Measurements from ENCODE around the gene C16orf82.

The C16orf82 gene

DNA sequence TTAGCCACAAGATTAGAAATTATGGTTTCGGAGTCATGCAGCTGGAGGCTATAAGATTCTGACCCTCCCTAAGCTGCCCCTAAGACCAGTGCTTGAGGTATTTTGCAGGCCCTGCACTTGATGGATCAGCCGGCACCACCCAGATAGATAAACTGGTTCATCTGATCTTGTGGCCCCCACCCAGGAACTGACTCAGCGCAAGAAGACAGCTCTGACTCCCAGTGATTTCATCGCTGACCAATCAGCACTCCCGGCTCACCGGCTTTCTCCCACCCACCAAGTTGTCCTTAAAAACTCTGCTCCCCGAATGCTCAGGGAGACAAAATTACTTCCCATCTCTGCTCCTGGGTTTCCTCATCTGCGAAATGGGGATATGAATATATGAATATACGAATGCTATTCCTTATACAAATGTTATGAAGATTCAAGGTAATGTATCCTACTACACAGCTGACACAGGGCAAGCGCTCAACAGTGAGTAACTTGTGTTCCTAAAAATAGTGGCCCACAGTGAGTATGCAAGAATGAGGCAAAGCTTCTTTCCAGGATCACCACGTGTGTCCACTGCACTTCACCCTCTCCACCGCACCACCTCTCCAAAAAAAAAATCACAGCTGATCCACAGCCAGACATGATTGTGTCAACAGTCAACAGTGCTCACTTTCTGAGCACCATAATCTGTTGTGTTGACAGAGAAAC is 33.3 kb upstream of the C16orf82 start:
- no peaks in the 10 kb centered on the region for H4K20me1 ChIP-seq (ENCODE audit: low read depth, low read length)
- H3F3A ChIP-seq (ENCODE audit: insufficient read depth) = no peaks in the 10 kb centered on the region
- H2AFZ ChIP-seq (ENCODE audit: low read depth, low read length, severe bottlenecking) = no peak overlapping the region
- H3K9me2 ChIP-seq (replicated peaks; ENCODE audit: insufficient read depth, low read length) = no peaks in the 10 kb centered on the region
- H3K4me3 ChIP-seq (ENCODE audit: insufficient read depth, low read length, poor library complexity, severe bottlenecking) = no peak overlapping the region
- TF ChIP-seq, protein P1, sequence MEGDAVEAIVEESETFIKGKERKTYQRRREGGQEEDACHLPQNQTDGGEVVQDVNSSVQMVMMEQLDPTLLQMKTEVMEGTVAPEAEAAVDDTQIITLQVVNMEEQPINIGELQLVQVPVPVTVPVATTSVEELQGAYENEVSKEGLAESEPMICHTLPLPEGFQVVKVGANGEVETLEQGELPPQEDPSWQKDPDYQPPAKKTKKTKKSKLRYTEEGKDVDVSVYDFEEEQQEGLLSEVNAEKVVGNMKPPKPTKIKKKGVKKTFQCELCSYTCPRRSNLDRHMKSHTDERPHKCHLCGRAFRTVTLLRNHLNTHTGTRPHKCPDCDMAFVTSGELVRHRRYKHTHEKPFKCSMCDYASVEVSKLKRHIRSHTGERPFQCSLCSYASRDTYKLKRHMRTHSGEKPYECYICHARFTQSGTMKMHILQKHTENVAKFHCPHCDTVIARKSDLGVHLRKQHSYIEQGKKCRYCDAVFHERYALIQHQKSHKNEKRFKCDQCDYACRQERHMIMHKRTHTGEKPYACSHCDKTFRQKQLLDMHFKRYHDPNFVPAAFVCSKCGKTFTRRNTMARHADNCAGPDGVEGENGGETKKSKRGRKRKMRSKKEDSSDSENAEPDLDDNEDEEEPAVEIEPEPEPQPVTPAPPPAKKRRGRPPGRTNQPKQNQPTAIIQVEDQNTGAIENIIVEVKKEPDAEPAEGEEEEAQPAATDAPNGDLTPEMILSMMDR (IDR thresholded peaks at IDR 0.05; ENCODE audit: insufficient read depth, low read length, poor library complexity, severe bottlenecking) = no peak
- H3K9ac ChIP-seq (ENCODE audit: low read length) = no peak overlapping the region
- no peaks in the 10 kb centered on the region for H3K36me3 ChIP-seq (ENCODE audit: low read length)
- no peak overlapping the region for H3K27ac ChIP-seq (ENCODE audit: low read depth, low read length)
- H3K4me2 ChIP-seq (ENCODE audit: low read depth, low read length, poor library complexity, severe bottlenecking) = no peak overlapping the region
- H3K9me3 ChIP-seq (ENCODE audit: insufficient read depth, low read length) = no peaks in the 10 kb centered on the region
- H3K79me2 ChIP-seq (ENCODE audit: insufficient read depth, low read length) = no peaks in the 10 kb centered on the region
- H3K27me3 ChIP-seq (ENCODE audit: low read length) = no peaks in the 10 kb centered on the region

GRCh38 chr16:27040732-27041131 is 26.0 kb upstream of the C16orf82 start:
- H3K9ac ChIP-seq (ENCODE audit: low read length) = no peak overlapping the region
- no peak overlapping the region for H2AFZ ChIP-seq (ENCODE audit: low read depth, low read length, severe bottlenecking)
- no peak overlapping the region for H3K4me2 ChIP-seq (ENCODE audit: low read depth, low read length, poor library complexity, severe bottlenecking)
- H3F3A ChIP-seq (ENCODE audit: insufficient read depth) = no peaks in the 10 kb centered on the region
- no peaks in the 10 kb centered on the region for H3K79me2 ChIP-seq (ENCODE audit: insufficient read depth, low read length)
- no peak overlapping the region for H3K4me3 ChIP-seq (ENCODE audit: insufficient read depth, low read length, poor library complexity, severe bottlenecking)
- H3K27ac ChIP-seq (ENCODE audit: low read depth, low read length) = no peak overlapping the region
- no peaks in the 10 kb centered on the region for H3K27me3 ChIP-seq (ENCODE audit: low read length)
- no peaks in the 10 kb centered on the region for H4K20me1 ChIP-seq (ENCODE audit: low read depth, low read length)
- no peaks in the 10 kb centered on the region for H3K36me3 ChIP-seq (ENCODE audit: low read length)
- TF ChIP-seq, protein P1 (IDR thresholded peaks at IDR 0.05; ENCODE audit: insufficient read depth, low read length, poor library complexity, severe bottlenecking) = no peak
- no peak for TF ChIP-seq EZH2phosphoT487 (conservative IDR thresholded peaks at IDR 0.05; ENCODE audit: low read length)
- no peaks in the 10 kb centered on the region for H3K9me3 ChIP-seq (ENCODE audit: insufficient read depth, low read length)
- H3K9me2 ChIP-seq (replicated peaks; ENCODE audit: insufficient read depth, low read length) = no peaks in the 10 kb centered on the region

- no peaks in the 10 kb centered on the region for H3K79me2 ChIP-seq (ENCODE audit: insufficient read depth, low read length)
- H3K27ac ChIP-seq (ENCODE audit: low read depth, low read length) = no peak overlapping the region
- H3K9me2 ChIP-seq (replicated peaks; ENCODE audit: insufficient read depth, low read length) = no peaks in the 10 kb centered on the region
- no peaks in the 10 kb centered on the region for H3K9me3 ChIP-seq (ENCODE audit: insufficient read depth, low read length)
- no peak overlapping the region for H3K4me2 ChIP-seq (ENCODE audit: low read depth, low read length, poor library complexity, severe bottlenecking)
- H2AFZ ChIP-seq (ENCODE audit: low read depth, low read length, severe bottlenecking) = no peak overlapping the region
- no peaks in the 10 kb centered on the region for H3F3A ChIP-seq (ENCODE audit: insufficient read depth)
- TF ChIP-seq, protein P1 (IDR thresholded peaks at IDR 0.05; ENCODE audit: insufficient read depth, low read length, poor library complexity, severe bottlenecking) = no peak
- no peaks in the 10 kb centered on the region for H3K27me3 ChIP-seq (ENCODE audit: low read length)
- no peaks in the 10 kb centered on the region for H4K20me1 ChIP-seq (ENCODE audit: low read depth, low read length)
- H3K4me3 ChIP-seq (ENCODE audit: insufficient read depth, low read length, poor library complexity, severe bottlenecking) = no peak overlapping the region
- H3K36me3 ChIP-seq (ENCODE audit: low read length) = no peaks in the 10 kb centered on the region
- H3K9ac ChIP-seq (ENCODE audit: low read length) = no peak overlapping the region
These were observed 19.7 kb upstream of the C16orf82 start for GRCh38 chr16:27046958-27047518.
